Left kidney (tissue), 8 donors: ENCODE measurements around the gene GCKR. TPM values are rescaled to one million over a fixed set of nuclear protein-coding genes. Genes with fewer than 3 reads are reported as not detected.

Experiments used
- DNase-seq: peaks from one replicate; pipeline ENCODE4 v3.0.0-alpha.2; 2013
- long read RNA-seq, 8 donors: transcript quantifications; one replicate each; lab custom pipeline, GENCODE V29; 2026
- polyA plus RNA-seq: library from polyadenylated mRNA; unstranded; fragments of 120-200 nt; gene quantifications from one replicate; pipeline ENCODE4 v1.2.1, GENCODE V29; 2013; ENCODE audit not compliant: insufficient read length

Gene GCKR
- polyA plus RNA-seq = 0.10 TPM
- long read RNA-seq, donor 1 = 0 reads
- long read RNA-seq, donor 2 = 0 reads
- long read RNA-seq, donor 3 = 0 reads
- long read RNA-seq, donor 4 = 0 reads
- long read RNA-seq, donor 5 = 0 reads
- long read RNA-seq, donor 6 = 0 reads
- long read RNA-seq, donor 7 = 0 reads
- long read RNA-seq, donor 8 = 0 reads

GRCh38 chr2:27496357-27497287 lies at the start of gene GCKR:
GCKR (plus strand) TSS chr2:27496839; CDS start chr2:27496905, 66 bp downstream.
- DNase-seq = no peak

- DNase-seq = no peak
Observed at GRCh38 chr2:27448381-27448780, 48.3 kb upstream of the GCKR start.

GRCh38 chr2:27451095-27451494 lies 45.5 kb upstream of the GCKR start:
- no peak for DNase-seq

- DNase-seq = no peak
Observed at GRCh38 chr2:27453968-27454367, 42.7 kb upstream of the GCKR start.

- DNase-seq = no peak
Observed at GRCh38 chr2:27461118-27461517, 35.5 kb upstream of the GCKR start.

- no peak for DNase-seq
Observed at GRCh38 chr2:27464443-27464842, 32.2 kb upstream of the GCKR start.

GRCh38 chr2:27471961-27472360 lies 24.7 kb upstream of the GCKR start:
- no peak for DNase-seq

GRCh38 chr2:27485496-27485895 lies 11.1 kb upstream of the GCKR start:
- no peak for DNase-seq

GRCh38 chr2:27489118-27489497 lies 7.5 kb upstream of the GCKR start:
- no peak for DNase-seq

- peak; percentile 99 for DNase-seq
Observed at GRCh38 chr2:27489498-27490397, 6.9 kb upstream of the GCKR start, which contains the start of gene IFT172. IFT172 (minus strand) TSS chr2:27489743; CDS start chr2:27489653, 90 bp downstream.

GRCh38 chr2:27492557-27492956 lies 4.1 kb upstream of the GCKR start:
- no peak for DNase-seq

GRCh38 chr2:27493948-27494283 lies 2.7 kb upstream of the GCKR start:
- DNase-seq = no peak

GRCh38 chr2:27494284-27494943 lies 2.2 kb upstream of the GCKR start:
- no peak for DNase-seq

GRCh38 chr2:27494944-27495554 lies 1.6 kb upstream of the GCKR start, which contains the start of gene FNDC4:
FNDC4 (minus strand) TSS chr2:27495200; CDS start chr2:27494679, 521 bp downstream.
- peak; percentile 38 for DNase-seq

GRCh38 chr2:27495840-27496356 lies 741 bp upstream of the GCKR start:
- DNase-seq = no peak

- DNase-seq = no peak
Observed at GRCh38 chr2:27497288-27497627, 619 bp downstream of the GCKR start.

- no peak for DNase-seq
Observed at GRCh38 chr2:27498975-27499374, 2.3 kb downstream of the GCKR start.

GRCh38 chr2:27501042-27501441 lies 4.4 kb downstream of the GCKR start:
- no peak for DNase-seq

- no peak for DNase-seq
Observed at GRCh38 chr2:27502142-27502541, 5.5 kb downstream of the GCKR start.

GRCh38 chr2:27506587-27506986 lies 9.9 kb downstream of the GCKR start:
- no peak for DNase-seq

- no peak for DNase-seq
Observed at GRCh38 chr2:27507293-27507692, 10.7 kb downstream of the GCKR start.
